Measurements from ENCODE around the gene TXNDC11. TPM values are rescaled to one million over a fixed set of nuclear protein-coding genes. Genes with fewer than 3 reads are reported as not detected.
A peak's percentile ranks its signal among the peaks of the same experiment; 100 is the strongest.

TXNDC11 gene
- total and polyA plus RNA-seq, 10 of the 15 experiments (the other 5 are each of a cell fraction or from before 2014, with no cell fraction given) = 1.7 to 86.7 (median 54.4) TPM

- TF ChIP-seq ZNF687 (IDR thresholded peaks at IDR 0.05) (peak; percentile 55), CREM (IDR thresholded peaks at IDR 0.05; ENCODE audit: low read depth) (0 out of 2 replicates have a peak, but pooled peaks have one; percentile 41), KDM1A (IDR thresholded peaks at IDR 0.05; ENCODE audit: borderline replicate concordance) (no peak), BCL11A (IDR thresholded peaks at IDR 0.05; ENCODE audit: low read depth, low read length) (peak; percentile 5; the same call in 1 of the 2 replicates), NKRF (conservative IDR thresholded peaks at IDR 0.05) (no peak), ZNF24 (IDR thresholded peaks at IDR 0.05) (no peak), RBBP5 (conservative IDR thresholded peaks at IDR 0.05) (no peak), RCOR1 (conservative IDR thresholded peaks at IDR 0.05; ENCODE audit: low read depth, low read length) (no peak), ZSCAN29 (IDR thresholded peaks at IDR 0.05) (no peak), E2F4 (IDR thresholded peaks at IDR 0.05; ENCODE audit: low read depth, low read length) (no peak), RELA (IDR thresholded peaks at IDR 0.05; ENCODE audit: borderline replicate concordance, partially characterized antibody) (no peak), JUNB (IDR thresholded peaks at IDR 0.05) (peak; percentile 57), ZNF274 (IDR thresholded peaks at IDR 0.05; ENCODE audit: insufficient read depth, insufficient read length) (no peak), REST (IDR thresholded peaks at IDR 0.05; ENCODE audit: low read depth, low read length) (no peak), SMAD1 (IDR thresholded peaks at IDR 0.05; ENCODE audit: low read depth, partially characterized antibody) (no peak), NRF1 (conservative IDR thresholded peaks at IDR 0.05; ENCODE audit: low read depth, low read length) (no peak), CBX5 (IDR thresholded peaks at IDR 0.05; ENCODE audit: low read depth) (no peak), RAD51 (IDR thresholded peaks at IDR 0.05) (no peak), YY1 (IDR thresholded peaks at IDR 0.05; ENCODE audit: low read depth, low read length) (no peak), KLF5 (IDR thresholded peaks at IDR 0.05; ENCODE audit: partially characterized antibody) (no peak), TCF12 (IDR thresholded peaks at IDR 0.05; ENCODE audit: low read depth, low read length) (no peak)
Observed at GRCh38 chr16:11677959-11678881, 64.4 kb downstream of the TXNDC11 start (continued).
